Right lobe of liver (tissue), 6 donors: ENCODE results near the gene HSPE1. TPM values are rescaled to one million over a fixed set of nuclear protein-coding genes. Genes with fewer than 3 reads are reported as not detected.
"Not testable (repeated sequence)": the region's sequence is repeated elsewhere in the genome, so short reads cannot be mapped to it uniquely, and the experiment has no call there.

Experiments
- ATAC-seq, 4 donors: fragments of 200-7000 bp; cut with Tn5 transposase; one replicate each; pipeline ENCODE4 v1.9.1; 2020; ENCODE audit warnings: mild to moderate bottlenecking in 4 of 4, moderate library complexity in 4 of 4
- DNase-seq, 3 donors: peaks; one replicate each; pipeline ENCODE4 v3.0.0-alpha.2; 2020
- H3K27ac ChIP-seq, 3 donors: fragments of 200-600 bp; one replicate each; pipeline ENCODE4 v1.8.0; 2022
- H3K27me3 ChIP-seq, 2 donors: fragments of 200-600 bp; one replicate each; pipeline ENCODE4 v1.8.0; 2022
- H3K36me3 ChIP-seq, 4 donors: fragments of 200-600 bp; sonication (generic) in 1 of 4; one replicate each; pipeline versions ENCODE4 v1.5.1 to v1.8.0; 2017 to 2022; ENCODE audit warnings: control low read depth in 1 of 4
- H3K4me1 ChIP-seq, 4 donors: fragments of 200-600 bp; sonication (generic) in 1 of 4; one replicate each; pipeline versions ENCODE4 v1.5.1 to v1.8.0; 2017 to 2022; ENCODE audit warnings: control low read depth in 1 of 4
- H3K4me3 ChIP-seq, 3 donors: fragments of 200-600 bp; one replicate each; pipeline ENCODE4 v1.8.0; 2022
- H3K9me3 ChIP-seq, 4 donors: fragments of 200-600 bp; sonication (generic) in 1 of 4; one replicate each; pipeline versions ENCODE4 v1.5.1 to v1.8.0; 2017 to 2022; ENCODE audit warnings: control low read depth in 1 of 4
- POLR2A ChIP-seq: fragments of 450-650 bp; IDR thresholded peaks from one replicate; pipeline ENCODE4 v1.6.1; 2017; ENCODE audit warnings: antibody characterized with exemption, mild to moderate bottlenecking
- WGBS: methylation state at CpG from one replicate; pipeline ENCODE4 v1.1.6; 2018; ENCODE audit warnings: low coverage, low lambda C conversion rate; ENCODE audit not compliant: insufficient coverage; ENCODE audit errors: missing lambda C conversion rate; 5-methylcytosine and 5-hydroxymethylcytosine counted together
- intact Hi-C, 2 donors: fragments of 100-400 bp; cut with DNase I; formaldehyde crosslinking; loops; one replicate each; pipeline versions ENCODE4 v1.11.2 to v1.14.1; 2022
- total RNA-seq, 6 experiments: library from RNA; depleted of rRNA in 2 of 6; stranded (reverse); fragments of >200 nt in 2 of 6; fragmentation: NEBNext Ultra II Directional in 3 of 6; extraction: Animal tissue kit (Norgen Biotek cat#: 25700) in 3 of 6; gene quantifications; one replicate each; pipeline versions ENCODE4 v1.1.0 to v1.2.4, GENCODE V29; 2016 to 2023
- TF ChIP-seq, protein P1 (sequence below), 4 donors: fragments of 200-600 bp in 3 of 4; fragments of 450-650 bp in 1 of 4; IDR thresholded peaks; one replicate each; pipeline versions ENCODE4 v1.5.1 to v1.8.0; 2016 to 2022; ENCODE audit warnings: antibody characterized with exemption in 4 of 4, mild to moderate bottlenecking in 2 of 4
- donor health status: DM: no; HTN: yes; CAD: no.
- donor health status: DM: no; HTN: no; CAD: no.
- donor health status: DM: no; HTN: no; CAD: no.
- donor health status: DM: no; HTN: yes; CAD: no.
- donor health status: DM: no; HTN: yes; CAD: no.

HSPE1 gene
- total RNA-seq, 6 experiments from 2014 or later = 91.8 to 318 (median 209) TPM

GRCh38 chr2:197538412-197538811 lies 38.2 kb downstream of the HSPE1 start:
- Histone ChIP-seq H3K27me3 (no peaks in the 10 kb centered on the region), H3K9me3 (no peaks in the 10 kb centered on the region), H3K4me1 (no peaks in the 10 kb centered on the region), H3K36me3 (peaks cover 0 to 50% (median 5%) of the 10 kb centered on the region in 4 donors), H3K27ac (no peak overlapping the region), H3K4me3 (no peak overlapping the region)
- WGBS = 52% methylated on average over 2 of the region's 2 CpGs
- DNase-seq (no peak), ATAC-seq (no peak)
- intact Hi-C loops = no loop called here
- TF ChIP-seq, protein P1, sequence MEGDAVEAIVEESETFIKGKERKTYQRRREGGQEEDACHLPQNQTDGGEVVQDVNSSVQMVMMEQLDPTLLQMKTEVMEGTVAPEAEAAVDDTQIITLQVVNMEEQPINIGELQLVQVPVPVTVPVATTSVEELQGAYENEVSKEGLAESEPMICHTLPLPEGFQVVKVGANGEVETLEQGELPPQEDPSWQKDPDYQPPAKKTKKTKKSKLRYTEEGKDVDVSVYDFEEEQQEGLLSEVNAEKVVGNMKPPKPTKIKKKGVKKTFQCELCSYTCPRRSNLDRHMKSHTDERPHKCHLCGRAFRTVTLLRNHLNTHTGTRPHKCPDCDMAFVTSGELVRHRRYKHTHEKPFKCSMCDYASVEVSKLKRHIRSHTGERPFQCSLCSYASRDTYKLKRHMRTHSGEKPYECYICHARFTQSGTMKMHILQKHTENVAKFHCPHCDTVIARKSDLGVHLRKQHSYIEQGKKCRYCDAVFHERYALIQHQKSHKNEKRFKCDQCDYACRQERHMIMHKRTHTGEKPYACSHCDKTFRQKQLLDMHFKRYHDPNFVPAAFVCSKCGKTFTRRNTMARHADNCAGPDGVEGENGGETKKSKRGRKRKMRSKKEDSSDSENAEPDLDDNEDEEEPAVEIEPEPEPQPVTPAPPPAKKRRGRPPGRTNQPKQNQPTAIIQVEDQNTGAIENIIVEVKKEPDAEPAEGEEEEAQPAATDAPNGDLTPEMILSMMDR (IDR thresholded peaks at IDR 0.05) = no peak
- no peak for TF ChIP-seq POLR2A

GRCh38 chr2:197539734-197540133 lies 39.6 kb downstream of the HSPE1 start:
- Histone ChIP-seq H3K27ac (no peak overlapping the region), H3K4me1 (no peaks in the 10 kb centered on the region), H3K27me3 (no peaks in the 10 kb centered on the region), H3K36me3 (peaks cover 0 to 55% (median 8%) of the 10 kb centered on the region in 4 donors), H3K9me3 (no peaks in the 10 kb centered on the region), H3K4me3 (no peak overlapping the region)
- TF ChIP-seq, protein P1 (IDR thresholded peaks at IDR 0.05) = no peak
- 62% methylated on average over 1 of the region's 1 CpG for WGBS
- intact Hi-C loops = loop anchor here in 1 of 2 donors (10.0 kb wide), 1 partner anchor 245 kb away; the partner anchor contains the start of gene BOLL
- ATAC-seq (no peak), DNase-seq (no peak)

DNA sequence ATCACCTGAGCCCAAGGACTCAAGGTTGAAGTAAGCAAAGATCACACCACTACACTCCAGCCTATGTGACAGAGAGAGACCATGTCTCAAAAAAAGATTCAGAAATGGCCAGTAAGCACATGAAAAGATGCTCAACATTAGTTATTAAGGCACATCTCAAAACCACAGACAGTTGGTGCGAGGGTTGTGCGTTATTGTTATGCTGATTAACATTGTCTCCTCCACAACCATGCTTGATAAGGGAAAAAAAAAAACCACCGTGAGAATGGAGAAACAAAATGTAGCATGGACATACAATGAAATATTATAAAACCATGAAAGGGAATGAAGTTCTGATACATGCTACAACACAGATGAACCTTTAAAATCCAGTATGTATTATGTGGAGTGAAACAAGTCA lies 43.0 kb downstream of the HSPE1 start:
- intact Hi-C loops = loop anchor here in 1 of 2 donors (10.0 kb wide), 1 partner anchor 242 kb away; the partner anchor contains the start of gene BOLL
- Histone ChIP-seq H3K36me3 (peaks cover 0 to 30% (median 8%) of the 10 kb centered on the region in 4 donors), H3K27me3 (no peaks in the 10 kb centered on the region), H3K27ac (no peak overlapping the region), H3K4me3 (no peak overlapping the region), H3K4me1 (no peaks in the 10 kb centered on the region), H3K9me3 (no peaks in the 10 kb centered on the region)
- 80% methylated on average over 3 of the region's 3 CpGs for WGBS
- no peak for TF ChIP-seq POLR2A
- ATAC-seq = no peak
- DNase-seq = no peak

DNA sequence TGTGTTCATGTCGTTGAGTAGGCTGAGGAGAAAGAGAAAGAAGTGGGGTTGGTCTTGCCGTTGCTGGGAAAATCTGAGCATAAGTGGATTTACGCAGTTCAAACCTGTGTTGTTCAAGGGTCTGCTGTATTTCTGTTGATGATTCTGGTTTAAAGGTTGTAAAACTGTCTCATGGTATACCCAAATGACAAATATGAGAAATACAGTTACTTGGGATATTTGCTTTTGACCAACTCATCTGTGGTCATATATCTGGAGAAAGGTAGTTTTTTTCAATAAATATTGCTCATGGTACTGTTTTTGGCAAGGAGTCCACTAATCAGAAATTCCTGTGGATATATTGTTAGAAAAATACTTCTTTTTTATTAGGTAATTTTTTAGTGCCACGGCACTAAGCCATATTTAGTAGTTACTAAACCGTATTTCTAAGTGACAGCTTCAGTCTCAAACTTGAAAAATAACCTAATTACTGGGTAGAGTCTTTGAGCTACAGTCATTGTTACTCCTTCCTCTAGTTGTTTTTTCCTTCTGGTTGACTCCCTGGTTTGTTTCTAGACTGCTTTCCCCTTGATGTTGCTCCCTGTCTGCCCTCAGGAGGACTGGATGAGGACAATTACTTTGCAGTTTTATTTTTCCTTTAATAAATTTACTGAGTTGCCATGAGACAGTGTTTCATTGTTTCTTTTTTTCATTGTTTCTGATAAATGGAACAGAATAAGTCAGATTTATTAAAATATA lies 47.2 kb downstream of the HSPE1 start:
- WGBS = 90% methylated on average over 5 of the region's 5 CpGs
- no peak overlapping the region for H3K27ac ChIP-seq
- no peaks in the 10 kb centered on the region for H3K4me1 ChIP-seq
- no peaks in the 10 kb centered on the region for H3K9me3 ChIP-seq
- no peaks in the 10 kb centered on the region for H3K27me3 ChIP-seq
- peaks cover 0 to 39% (median 5%) of the 10 kb centered on the region in 4 donors for H3K36me3 ChIP-seq
- DNase-seq (no peak), ATAC-seq (no peak)
- TF ChIP-seq, protein P1 (IDR thresholded peaks at IDR 0.05) = no peak
- no peak for TF ChIP-seq POLR2A
- no peak overlapping the region for H3K4me3 ChIP-seq
- intact Hi-C loops = loop anchor here in 1 of 2 donors (10.0 kb wide), 1 partner anchor 237 kb away; the partner anchor contains the start of gene BOLL

DNA sequence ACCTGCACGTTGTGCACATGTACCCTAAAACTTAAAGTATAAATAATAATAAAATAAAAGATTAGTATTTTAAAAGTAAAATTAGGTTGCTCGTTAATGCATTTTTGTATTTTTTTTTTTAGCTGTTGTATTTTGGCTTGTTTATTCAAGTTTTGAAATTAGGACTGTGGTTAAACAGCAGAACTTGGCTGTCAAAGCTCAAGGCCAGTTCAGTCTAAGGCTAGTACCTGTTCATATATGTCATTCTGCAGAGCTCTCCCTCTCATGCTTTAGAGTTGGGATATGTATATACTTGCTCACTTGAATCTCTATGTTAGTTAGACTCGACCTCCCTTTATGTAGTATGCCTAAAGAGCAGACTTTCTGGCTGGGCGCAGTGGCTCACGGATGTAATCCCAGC lies 48.4 kb downstream of the HSPE1 start:
- TF ChIP-seq, protein P1 (IDR thresholded peaks at IDR 0.05) = no peak
- no peak for TF ChIP-seq POLR2A
- intact Hi-C loops = loop anchor here in 1 of 2 donors (10.0 kb wide), 1 partner anchor 236 kb away; the partner anchor contains the start of gene BOLL
- H3K9me3 ChIP-seq = no peaks in the 10 kb centered on the region
- ATAC-seq (peak in 2 of 4 donors; percentile 45 to 59), DNase-seq (no peak)
- whole genome bisulfite sequencing = 82% methylated on average over 5 of the region's 5 CpGs
- H3K27me3 ChIP-seq = no peaks in the 10 kb centered on the region
- H3K4me1 ChIP-seq = no peaks in the 10 kb centered on the region
- peaks cover 0 to 29% (median 5%) of the 10 kb centered on the region in 4 donors for H3K36me3 ChIP-seq
- H3K27ac ChIP-seq = no peak overlapping the region
- no peak overlapping the region for H3K4me3 ChIP-seq

GRCh38 chr2:197551260-197551659 lies 51.1 kb downstream of the HSPE1 start:
- H3K4me1 ChIP-seq, ATAC-seq, DNase-seq, H3K27ac ChIP-seq, H3K4me3 ChIP-seq, H3K9me3 ChIP-seq, intact Hi-C loops, H3K27me3 ChIP-seq: not testable (repeated sequence)
- 60% methylated on average over 2 of the region's 2 CpGs for WGBS
- H3K36me3 ChIP-seq = peaks cover 0 to 38% (median 2%) of the 10 kb centered on the region in 4 donors
